NCI-H2171 treated with DMSO at 0.1 percent for 48 hours (cell line): Measurements from ENCODE around the gene ANO7.
A peak's percentile ranks its signal among the peaks of the same experiment; 100 is the strongest.

Experiments
- DNase-seq: peaks from one replicate; lab custom pipeline; 2025; lab: John Stamatoyannopoulos, UW

The ANO7 gene

GRCh38 chr2:241252778-241253475 is 64.5 kb downstream of the ANO7 start:
- no peak for DNase-seq

GRCh38 chr2:241254904-241255351 is 66.5 kb downstream of the ANO7 start:
- DNase-seq: no peak

- DNase-seq: no peak
These were observed 67.2 kb downstream of the ANO7 start for GRCh38 chr2:241255542-241256167.

- DNase-seq: no peak
These were observed 67.7 kb downstream of the ANO7 start for GRCh38 chr2:241256168-241256545.

GRCh38 chr2:241257419-241258032 is 69.0 kb downstream of the ANO7 start:
- DNase-seq: no peak

GRCh38 chr2:241258505-241259280 is 70.2 kb downstream of the ANO7 start:
- DNase-seq: no peak

GRCh38 chr2:241260911-241261310 is 72.4 kb downstream of the ANO7 start:
- DNase-seq: no peak

- no peak for DNase-seq
These were observed 73.2 kb downstream of the ANO7 start for GRCh38 chr2:241261628-241262027.

- no peak for DNase-seq
These were observed 74.6 kb downstream of the ANO7 start for GRCh38 chr2:241263061-241263460.

- DNase-seq: no peak
These were observed 77.0 kb downstream of the ANO7 start for GRCh38 chr2:241265506-241265905.

- DNase-seq: no peak
These were observed 79.0 kb downstream of the ANO7 start for GRCh38 chr2:241267249-241268067.

- no peak for DNase-seq
These were observed 79.8 kb downstream of the ANO7 start for GRCh38 chr2:241268306-241268705.

- DNase-seq: no peak
These were observed 80.4 kb downstream of the ANO7 start for GRCh38 chr2:241268716-241269445.

GRCh38 chr2:241269707-241270520 is 81.4 kb downstream of the ANO7 start:
- no peak for DNase-seq

- no peak for DNase-seq
These were observed 82.1 kb downstream of the ANO7 start for GRCh38 chr2:241270531-241270930.

- DNase-seq: no peak
These were observed 83.3 kb downstream of the ANO7 start for GRCh38 chr2:241271706-241272302.

GRCh38 chr2:241272303-241273209 is 84.1 kb downstream of the ANO7 start:
- DNase-seq: peak; percentile 9

GRCh38 chr2:241273210-241274020 is 84.9 kb downstream of the ANO7 start:
- DNase-seq: no peak
